HG02763 (cell line): ENCODE results near the gene TTLL10.
"Not testable (repeated sequence)": the region's sequence is repeated elsewhere in the genome, so short reads cannot be mapped to it uniquely, and the experiment has no call there.

Experiments
- ATAC-seq: cut with Tn5 transposase; IDR thresholded peaks from one replicate; pipeline ENCODE4 v1.9.1; 2021; ENCODE audit warnings: mild to moderate bottlenecking, moderate library complexity; ENCODE audit not compliant: unreplicated experiment

The TTLL10 gene

GRCh38 chr1:1183833-1184775 lies 10.4 kb downstream of the TTLL10 start:
- no peak for ATAC-seq

GRCh38 chr1:1185101-1185765 lies 11.6 kb downstream of the TTLL10 start:
- ATAC-seq: no peak

DNA sequence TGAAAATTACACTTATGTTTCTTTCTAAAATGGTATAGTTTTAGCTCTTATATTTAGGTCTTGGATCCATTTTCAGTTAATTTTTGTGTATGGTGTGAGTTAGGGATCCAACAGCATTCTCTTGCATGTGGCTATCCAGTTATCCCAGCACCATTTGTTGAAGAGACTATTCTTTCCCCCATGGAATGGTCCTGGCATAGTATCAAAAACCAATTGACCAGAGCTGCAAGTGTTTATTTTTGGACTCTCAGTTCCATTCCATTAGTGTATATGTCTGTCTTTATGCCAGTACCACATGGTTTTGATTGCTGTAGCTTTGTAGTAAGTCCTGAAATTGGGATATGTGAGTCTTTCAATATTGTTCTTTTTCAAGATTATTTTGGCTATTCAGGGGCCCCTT lies 14.3 kb downstream of the TTLL10 start:
- ATAC-seq: no peak

- no peak for ATAC-seq
Observed at GRCh38 chr1:1189111-1189510, 15.4 kb downstream of the TTLL10 start.

GRCh38 chr1:1191734-1192133 lies 18.1 kb downstream of the TTLL10 start:
- ATAC-seq: no peak

DNA sequence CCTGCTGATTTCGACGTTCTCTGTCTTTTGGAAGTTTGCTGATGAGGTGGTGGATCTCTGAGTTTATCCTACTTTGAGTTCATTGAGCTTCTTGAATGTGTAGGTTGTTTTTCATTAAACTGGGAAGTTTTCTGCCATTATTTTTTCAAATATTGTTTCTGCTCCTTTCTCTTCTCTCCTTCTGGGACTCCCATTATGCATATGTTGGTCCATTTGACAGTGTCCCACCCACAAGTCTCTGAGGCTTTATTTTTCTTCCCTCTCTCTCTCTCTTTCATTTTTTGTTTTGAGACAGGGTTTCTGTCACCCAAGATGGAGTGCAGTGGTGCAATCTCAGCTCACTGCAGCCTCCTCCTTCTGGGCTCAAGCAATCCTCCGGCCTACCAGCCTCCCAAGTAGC lies 21.0 kb downstream of the TTLL10 start:
- no peak for ATAC-seq

- ATAC-seq: not testable (repeated sequence)
Observed at GRCh38 chr1:1195726-1196125, 22.0 kb downstream of the TTLL10 start.

- no peak for ATAC-seq
Observed at GRCh38 chr1:1196431-1197187, 22.9 kb downstream of the TTLL10 start.

- ATAC-seq: no peak
Observed at GRCh38 chr1:1197188-1197500, 23.5 kb downstream of the TTLL10 start.

DNA sequence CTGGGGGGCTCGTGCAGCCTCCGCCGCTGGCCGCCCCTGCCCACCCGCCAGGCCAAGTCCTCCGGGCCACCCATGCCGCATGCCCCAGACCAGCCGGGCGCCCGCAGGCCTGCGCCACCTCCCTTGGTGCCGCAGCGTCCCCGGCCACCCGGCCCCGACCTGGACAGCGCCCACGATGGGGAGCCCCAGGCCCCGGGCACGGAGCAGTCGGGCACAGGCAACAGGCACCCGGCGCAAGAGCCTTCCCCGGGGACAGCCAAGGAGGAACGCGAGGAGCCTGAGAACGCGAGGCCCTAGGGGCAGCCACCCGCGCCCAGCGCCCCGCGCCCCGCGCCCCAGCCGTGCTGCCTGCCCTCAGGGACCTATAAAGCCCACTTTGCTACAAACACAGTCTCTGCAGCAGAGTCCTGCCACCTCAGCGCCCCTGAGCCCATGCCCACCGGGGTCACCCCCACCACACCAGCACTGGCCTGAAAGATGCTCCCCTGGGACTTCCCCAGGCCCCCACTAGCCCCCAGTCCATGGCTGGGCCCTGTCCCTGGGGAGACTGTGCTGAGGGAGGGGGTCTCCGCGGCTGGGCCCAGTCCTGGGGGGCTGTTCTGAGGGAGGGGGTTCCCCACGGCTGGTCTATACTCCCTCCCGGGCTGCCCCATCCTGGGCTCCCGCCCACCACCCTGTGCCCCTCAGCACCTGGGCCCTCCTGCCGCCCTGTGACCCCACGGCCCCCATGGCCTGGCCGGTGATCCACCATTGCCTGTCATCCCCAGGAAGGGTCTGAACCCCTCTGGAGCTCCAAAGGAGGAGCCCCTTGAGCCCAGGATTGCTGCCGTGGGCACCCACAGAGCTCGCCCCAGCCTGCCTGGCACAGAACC lies 24.1 kb downstream of the TTLL10 start:
- no peak for ATAC-seq

GRCh38 chr1:1198423-1199140 lies 24.9 kb downstream of the TTLL10 start:
- no peak for ATAC-seq

- no peak for ATAC-seq
Observed at GRCh38 chr1:1199141-1199960, 25.7 kb downstream of the TTLL10 start.

DNA sequence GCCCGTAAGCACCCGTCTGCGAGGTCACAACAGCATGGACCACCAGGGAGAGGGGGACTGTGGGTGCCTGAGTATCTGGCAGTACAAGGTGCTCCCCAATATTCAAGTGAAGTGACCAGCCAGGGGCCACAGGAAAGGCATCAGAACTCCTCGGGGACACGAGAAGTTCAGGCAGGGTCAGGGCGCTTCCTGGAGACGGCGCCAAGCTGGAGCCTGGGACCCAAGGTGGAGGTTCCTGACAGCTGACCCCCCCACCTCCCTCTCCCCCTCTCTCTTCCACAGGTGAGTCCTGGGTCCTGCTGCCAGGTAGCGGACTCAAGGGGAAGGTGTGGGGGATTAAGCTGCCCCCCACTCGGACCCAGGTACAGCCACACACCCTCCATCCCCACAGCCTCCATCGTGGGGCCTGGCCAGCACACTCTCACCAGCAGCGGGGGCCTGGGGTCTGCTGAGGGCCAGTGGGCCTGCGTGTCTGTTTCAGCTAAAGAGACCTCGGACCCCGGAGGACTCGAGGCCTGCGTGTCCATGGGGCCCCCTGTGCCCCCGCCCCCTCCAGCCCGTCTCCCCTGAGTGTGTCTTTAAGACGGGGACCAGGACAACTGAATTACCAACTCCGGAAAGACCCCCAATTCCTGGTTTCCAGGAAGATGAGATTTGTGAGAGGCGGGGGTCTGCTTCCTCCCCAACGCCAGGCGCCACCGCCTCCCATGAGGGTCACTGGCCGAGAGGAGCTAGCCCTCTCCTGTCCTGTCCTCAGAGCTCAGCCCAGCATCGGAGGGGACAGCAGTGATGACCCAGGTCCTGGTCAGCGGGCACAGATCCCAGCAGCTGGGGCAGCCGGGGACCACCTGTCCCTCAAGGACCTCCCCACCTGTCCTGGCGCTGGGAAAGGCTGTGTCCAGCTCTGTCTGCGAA lies 26.5 kb downstream of the TTLL10 start:
- ATAC-seq: no peak

DNA sequence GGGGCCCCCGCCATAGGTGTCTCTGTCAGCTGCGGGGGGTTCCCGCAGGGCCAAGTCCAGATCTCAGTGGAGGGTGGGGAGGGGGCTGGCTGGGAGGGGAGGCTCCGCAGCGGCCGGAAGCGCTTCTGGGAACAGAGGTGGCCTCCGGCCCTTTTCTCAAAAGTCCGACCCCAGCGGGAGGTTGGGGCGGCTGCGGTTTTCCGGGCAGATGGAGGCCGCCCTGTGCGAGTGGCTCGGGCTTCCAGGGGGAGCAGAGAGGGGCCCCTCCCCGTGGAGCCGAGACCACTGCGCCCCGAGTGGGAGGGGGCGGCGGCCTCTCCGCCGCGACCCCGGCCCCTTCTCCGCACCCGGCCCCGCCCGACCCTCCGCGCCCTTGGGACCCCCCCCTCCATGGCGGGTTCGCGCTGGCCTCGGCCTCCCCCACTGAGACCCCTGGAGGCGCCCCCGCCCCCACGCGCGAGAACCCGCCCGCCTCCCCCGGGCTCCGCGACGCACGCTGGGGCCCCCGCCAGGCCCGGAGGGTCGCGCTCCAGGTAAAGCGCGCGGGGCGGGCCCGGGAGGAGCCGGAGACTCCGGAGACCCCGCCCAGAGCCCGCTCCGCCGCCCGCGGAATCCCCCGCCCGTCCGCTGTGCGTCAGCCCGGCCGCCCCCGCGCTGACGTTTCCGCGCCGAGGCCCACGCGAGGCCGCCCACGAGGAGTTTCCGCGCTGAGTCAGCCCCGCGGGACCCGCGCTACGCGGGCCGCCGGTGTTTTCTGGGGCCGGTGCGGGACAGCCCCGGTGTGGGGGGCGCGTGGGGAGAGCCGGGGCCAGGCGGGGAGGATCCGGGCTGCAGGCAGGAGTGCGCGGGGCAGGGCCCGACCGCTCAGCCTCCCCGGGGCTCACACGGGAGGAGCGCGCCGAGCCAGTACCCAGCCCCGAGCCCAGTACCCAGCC lies 27.5 kb downstream of the TTLL10 start:
- ATAC-seq: no peak

DNA sequence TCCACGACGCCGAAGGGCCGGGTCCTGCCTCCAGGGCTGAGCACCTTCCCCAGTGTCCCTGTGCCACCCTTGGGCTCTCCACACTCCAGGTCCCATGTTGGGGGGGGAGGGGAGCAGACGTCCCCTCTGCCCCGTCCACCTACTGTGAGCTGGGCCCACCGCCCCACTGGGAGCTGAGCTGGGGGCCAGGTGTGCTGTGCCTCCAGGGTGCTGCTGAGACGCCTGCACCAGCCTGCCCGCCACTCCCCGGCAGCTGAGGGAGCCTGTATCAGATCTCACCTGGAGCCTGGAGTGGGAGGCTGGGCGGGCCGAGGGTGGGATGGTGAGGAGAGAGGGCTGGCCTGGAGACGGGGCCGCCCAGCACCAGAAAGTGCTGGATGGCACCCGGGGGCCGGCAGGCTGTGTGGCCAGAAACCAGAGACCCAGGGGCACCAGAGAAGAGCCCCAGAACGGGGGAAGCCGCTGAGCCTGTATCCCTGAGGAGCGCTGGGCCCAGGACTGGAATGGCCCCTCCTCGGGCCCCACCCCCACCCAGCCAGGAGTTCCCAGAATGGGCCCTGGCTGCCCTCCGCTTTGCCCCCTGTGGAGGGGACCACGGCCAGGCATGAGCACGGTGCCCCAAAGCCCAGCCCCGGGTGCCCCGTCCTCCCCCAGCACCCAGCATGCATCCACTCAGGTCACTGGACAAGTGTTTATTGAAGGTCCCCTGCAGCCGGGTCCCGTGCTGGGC lies 29.3 kb downstream of the TTLL10 start:
- no peak for ATAC-seq
